ENCODE results near the gene TMEM151B.

The TMEM151B gene

GRCh38 chr6:44329858-44330257 is 59.6 kb downstream of the TMEM151B start:
- Histone ChIP-seq H3K4me3 (ENCODE audit: low read length, poor library complexity, severe bottlenecking) (no peak overlapping the region), H3K4me1 (ENCODE audit: insufficient read depth, low read length, poor library complexity, severe bottlenecking) (no peaks in the 10 kb centered on the region), H3F3A (ENCODE audit: low read depth) (no peaks in the 10 kb centered on the region), H4K20me1 (ENCODE audit: insufficient read depth, low read length, poor library complexity, severe bottlenecking) (no peaks in the 10 kb centered on the region), H2AFZ (ENCODE audit: low read length) (no peak overlapping the region), H3K4me2 (ENCODE audit: low read depth, low read length, poor library complexity, severe bottlenecking) (no peak overlapping the region), H3K9me3 (ENCODE audit: insufficient read depth, low read depth, low read length) (no peaks in the 10 kb centered on the region), H3K36me3 (ENCODE audit: insufficient read depth, low read length) (no peaks in the 10 kb centered on the region), H3K9ac (ENCODE audit: low read depth, low read length, poor library complexity, severe bottlenecking) (no peak overlapping the region), H3K27me3 (ENCODE audit: insufficient read depth, low read length, poor library complexity, severe bottlenecking) (no peaks in the 10 kb centered on the region), H3K79me2 (ENCODE audit: insufficient read depth, low read length) (no peaks in the 10 kb centered on the region), H3K9me2 (replicated peaks; ENCODE audit: low read depth, low read length) (no peaks in the 10 kb centered on the region)
- TF ChIP-seq EZH2phosphoT487 (IDR thresholded peaks at IDR 0.05; ENCODE audit: borderline replicate concordance), result no peak
- no peak for TF ChIP-seq CTCF (conservative IDR thresholded peaks at IDR 0.05; ENCODE audit: low read length)

GRCh38 chr6:44332585-44332984 is 62.3 kb downstream of the TMEM151B start:
- H4K20me1 ChIP-seq (ENCODE audit: insufficient read depth, low read length, poor library complexity, severe bottlenecking), result no peaks in the 10 kb centered on the region
- no peaks in the 10 kb centered on the region for H3K27me3 ChIP-seq (ENCODE audit: insufficient read depth, low read length, poor library complexity, severe bottlenecking)
- no peak overlapping the region for H3K4me2 ChIP-seq (ENCODE audit: low read depth, low read length, poor library complexity, severe bottlenecking)
- H3K9ac ChIP-seq (ENCODE audit: low read depth, low read length, poor library complexity, severe bottlenecking), result no peak overlapping the region
- no peak overlapping the region for H3K4me3 ChIP-seq (ENCODE audit: low read length, poor library complexity, severe bottlenecking)
- no peaks in the 10 kb centered on the region for H3K36me3 ChIP-seq (ENCODE audit: insufficient read depth, low read length)
- H3K79me2 ChIP-seq (ENCODE audit: insufficient read depth, low read length), result no peaks in the 10 kb centered on the region
- no peaks in the 10 kb centered on the region for H3F3A ChIP-seq (ENCODE audit: low read depth)
- no peak overlapping the region for H2AFZ ChIP-seq (ENCODE audit: low read length)
- H3K9me2 ChIP-seq (replicated peaks; ENCODE audit: low read depth, low read length), result no peaks in the 10 kb centered on the region
- H3K9me3 ChIP-seq (ENCODE audit: insufficient read depth, low read depth, low read length), result no peaks in the 10 kb centered on the region
- no peak for TF ChIP-seq CTCF (conservative IDR thresholded peaks at IDR 0.05; ENCODE audit: low read length)
- TF ChIP-seq EZH2phosphoT487 (IDR thresholded peaks at IDR 0.05; ENCODE audit: borderline replicate concordance), result no peak
- no peaks in the 10 kb centered on the region for H3K4me1 ChIP-seq (ENCODE audit: insufficient read depth, low read length, poor library complexity, severe bottlenecking)

- Histone ChIP-seq H3K79me2 (ENCODE audit: insufficient read depth, low read length) (no peaks in the 10 kb centered on the region), H2AFZ (ENCODE audit: low read length) (no peak overlapping the region), H3K27me3 (ENCODE audit: insufficient read depth, low read length, poor library complexity, severe bottlenecking) (no peaks in the 10 kb centered on the region), H3K9ac (ENCODE audit: low read depth, low read length, poor library complexity, severe bottlenecking) (no peak overlapping the region), H3K9me2 (replicated peaks; ENCODE audit: low read depth, low read length) (no peaks in the 10 kb centered on the region), H4K20me1 (ENCODE audit: insufficient read depth, low read length, poor library complexity, severe bottlenecking) (no peaks in the 10 kb centered on the region), H3K4me3 (ENCODE audit: low read length, poor library complexity, severe bottlenecking) (no peak overlapping the region), H3K9me3 (ENCODE audit: insufficient read depth, low read depth, low read length) (no peaks in the 10 kb centered on the region), H3F3A (ENCODE audit: low read depth) (no peaks in the 10 kb centered on the region), H3K4me1 (ENCODE audit: insufficient read depth, low read length, poor library complexity, severe bottlenecking) (no peaks in the 10 kb centered on the region), H3K36me3 (ENCODE audit: insufficient read depth, low read length) (no peaks in the 10 kb centered on the region), H3K4me2 (ENCODE audit: low read depth, low read length, poor library complexity, severe bottlenecking) (no peak overlapping the region)
- TF ChIP-seq EZH2phosphoT487 (IDR thresholded peaks at IDR 0.05; ENCODE audit: borderline replicate concordance) (no peak), CTCF (conservative IDR thresholded peaks at IDR 0.05; ENCODE audit: low read length) (no peak)
These were observed 63.1 kb downstream of the TMEM151B start for GRCh38 chr6:44333273-44333919.

Data from Loucy (cell line).